Astrocyte (in vitro differentiated cells and primary cell): ENCODE measurements around the gene LRRC43. TPM values are rescaled to one million over a fixed set of nuclear protein-coding genes. Genes with fewer than 3 reads are reported as not detected.
A peak's percentile ranks its signal among the peaks of the same experiment; 100 is the strongest.

ENCODE experiments used
- DNase-seq: peaks from one replicate; pipeline ENCODE4 v3.0.0-alpha.2; 2010; ENCODE audit warnings: low read depth
- FAIRE-seq: peaks from 2 replicates; lab custom pipeline; 2011; peaks lifted over from hg19 to GRCh38; lab: Jason Lieb, UNC
- H2AFZ ChIP-seq: 2 replicates; pipeline ENCODE4 v1.6.0; 2012; ENCODE audit warnings: low read depth, low read length, inconsistent platforms
- H3K27ac ChIP-seq: 2 replicates; pipeline ENCODE4 v1.5.1; 2011; ENCODE audit warnings: low read depth, low read length, inconsistent platforms
- H3K27me3 ChIP-seq: 2 replicates; pipeline ENCODE4 v1.6.0; 2011; ENCODE audit warnings: low read length, inconsistent platforms; ENCODE audit not compliant: insufficient read depth
- H3K36me3 ChIP-seq: 2 replicates; pipeline ENCODE4 v1.5.1; 2011; ENCODE audit warnings: low read length, inconsistent platforms; ENCODE audit not compliant: insufficient read depth
- H3K4me1 ChIP-seq: 2 replicates; pipeline ENCODE4 v1.5.1; 2011; ENCODE audit warnings: low read length, inconsistent platforms; ENCODE audit not compliant: insufficient read depth
- H3K4me2 ChIP-seq: 2 replicates; pipeline ENCODE4 v1.6.0; 2012; ENCODE audit warnings: low read length, inconsistent platforms
- H3K4me3 ChIP-seq: 2 replicates; pipeline ENCODE4 v1.5.1; 2011; ENCODE audit warnings: low read depth, mild to moderate bottlenecking, low read length, inconsistent platforms; ENCODE audit not compliant: insufficient read depth
- H3K79me2 ChIP-seq: 2 replicates; pipeline ENCODE4 v1.6.0; 2012; ENCODE audit warnings: mild to moderate bottlenecking, low read length, inconsistent platforms; ENCODE audit not compliant: insufficient read depth
- H3K9ac ChIP-seq: 2 replicates; pipeline ENCODE4 v1.6.0; 2012; ENCODE audit warnings: mild to moderate bottlenecking, low read length, inconsistent platforms
- H3K9me3 ChIP-seq: 2 replicates; pipeline ENCODE4 v1.5.1; 2012; ENCODE audit warnings: low read depth, mild to moderate bottlenecking, low read length, inconsistent platforms; ENCODE audit not compliant: insufficient read depth
- H4K20me1 ChIP-seq: 2 replicates; pipeline ENCODE4 v1.6.0; 2012; ENCODE audit warnings: low read length, inconsistent platforms; ENCODE audit not compliant: insufficient read depth
- H3K27ac Mint-ChIP-seq: one replicate; pipeline ENCODE4 v1.8.0; 2021; ENCODE audit warnings: mild to moderate bottlenecking, mixed read lengths; ENCODE audit not compliant: unreplicated experiment
- H3K27me3 Mint-ChIP-seq: one replicate; pipeline ENCODE4 v1.8.0; 2021; ENCODE audit warnings: low read depth, mixed read lengths; ENCODE audit not compliant: unreplicated experiment
- H3K36me3 Mint-ChIP-seq: one replicate; pipeline ENCODE4 v1.8.0; 2021; ENCODE audit warnings: low read depth, mixed read lengths; ENCODE audit not compliant: unreplicated experiment
- H3K4me1 Mint-ChIP-seq: one replicate; pipeline ENCODE4 v1.8.0; 2021; ENCODE audit warnings: low read depth, mixed read lengths; ENCODE audit not compliant: unreplicated experiment
- H3K4me3 Mint-ChIP-seq: one replicate; pipeline ENCODE4 v1.8.0; 2021; ENCODE audit warnings: mild to moderate bottlenecking, moderate library complexity, mixed read lengths; ENCODE audit not compliant: unreplicated experiment
- H3K9me3 Mint-ChIP-seq: one replicate; pipeline ENCODE4 v1.8.0; 2021; ENCODE audit warnings: mild to moderate bottlenecking, mixed read lengths; ENCODE audit not compliant: unreplicated experiment
- EZH2 ChIP-seq: IDR thresholded peaks from 2 replicates; pipeline ENCODE4 v1.6.1; 2012; ENCODE audit warnings: mild to moderate bottlenecking, low read length, inconsistent platforms; ENCODE audit not compliant: insufficient read depth
- total RNA-seq: library from RNA; stranded (reverse); gene quantifications from 2 replicates; pipeline ENCODE4 v1.2.1, GENCODE V29; 2021
- TF ChIP-seq, protein P1 (sequence below): IDR thresholded peaks from 2 replicates; pipeline ENCODE4 v1.5.1; 2011; ENCODE audit warnings: low read depth, mild to moderate bottlenecking, inconsistent platforms, low read length, moderate library complexity; ENCODE audit not compliant: insufficient read depth

Gene LRRC43
- total RNA-seq, 1 donor from 2014 or later: 0.73 TPM

GRCh38 chr12:122205053-122205925 is 22.4 kb downstream of the LRRC43 start:
- no peak overlapping the region for H2AFZ ChIP-seq
- peaks cover 6% of the 10 kb centered on the region for H3K4me1 ChIP-seq
- peaks cover 18% of the 10 kb centered on the region for H3K27me3 Mint-ChIP-seq
- peaks cover 10% of the 10 kb centered on the region for H3K36me3 Mint-ChIP-seq
- DNase-seq (no peak), FAIRE-seq (no peak)
- no peaks in the 10 kb centered on the region for H3K4me1 Mint-ChIP-seq
- no peak overlapping the region for H3K27ac ChIP-seq
- no peaks in the 10 kb centered on the region for H3K79me2 ChIP-seq
- H3K27me3 ChIP-seq: peaks cover 20% of the 10 kb centered on the region
- TF ChIP-seq, protein P1, sequence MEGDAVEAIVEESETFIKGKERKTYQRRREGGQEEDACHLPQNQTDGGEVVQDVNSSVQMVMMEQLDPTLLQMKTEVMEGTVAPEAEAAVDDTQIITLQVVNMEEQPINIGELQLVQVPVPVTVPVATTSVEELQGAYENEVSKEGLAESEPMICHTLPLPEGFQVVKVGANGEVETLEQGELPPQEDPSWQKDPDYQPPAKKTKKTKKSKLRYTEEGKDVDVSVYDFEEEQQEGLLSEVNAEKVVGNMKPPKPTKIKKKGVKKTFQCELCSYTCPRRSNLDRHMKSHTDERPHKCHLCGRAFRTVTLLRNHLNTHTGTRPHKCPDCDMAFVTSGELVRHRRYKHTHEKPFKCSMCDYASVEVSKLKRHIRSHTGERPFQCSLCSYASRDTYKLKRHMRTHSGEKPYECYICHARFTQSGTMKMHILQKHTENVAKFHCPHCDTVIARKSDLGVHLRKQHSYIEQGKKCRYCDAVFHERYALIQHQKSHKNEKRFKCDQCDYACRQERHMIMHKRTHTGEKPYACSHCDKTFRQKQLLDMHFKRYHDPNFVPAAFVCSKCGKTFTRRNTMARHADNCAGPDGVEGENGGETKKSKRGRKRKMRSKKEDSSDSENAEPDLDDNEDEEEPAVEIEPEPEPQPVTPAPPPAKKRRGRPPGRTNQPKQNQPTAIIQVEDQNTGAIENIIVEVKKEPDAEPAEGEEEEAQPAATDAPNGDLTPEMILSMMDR: no peak
- no peak for TF ChIP-seq EZH2
- H3K4me3 ChIP-seq: no peak overlapping the region
- peaks cover 2% of the 10 kb centered on the region for H3K9me3 Mint-ChIP-seq
- no peaks in the 10 kb centered on the region for H3K9me3 ChIP-seq
- peak overlapping the region; percentile 78 for H3K4me3 Mint-ChIP-seq
- peaks cover 39% of the 10 kb centered on the region for H4K20me1 ChIP-seq
- no peak overlapping the region for H3K4me2 ChIP-seq
- H3K27ac Mint-ChIP-seq: no peak overlapping the region
- no peak overlapping the region for H3K9ac ChIP-seq
- peaks cover 19% of the 10 kb centered on the region for H3K36me3 ChIP-seq

GRCh38 chr12:122206111-122206881 is 23.4 kb downstream of the LRRC43 start:
- no peak overlapping the region for H3K27ac ChIP-seq
- H3K9me3 ChIP-seq: no peaks in the 10 kb centered on the region
- H3K4me1 ChIP-seq: peaks cover 6% of the 10 kb centered on the region
- Mint-ChIP-seq H3K36me3 (peaks cover 10% of the 10 kb centered on the region), H3K27ac (no peak overlapping the region), H3K27me3 (peaks cover 16% of the 10 kb centered on the region), H3K4me3 (no peak overlapping the region), H3K4me1 (no peaks in the 10 kb centered on the region), H3K9me3 (peaks cover 2% of the 10 kb centered on the region)
- no peak for FAIRE-seq
- peaks cover 39% of the 10 kb centered on the region for H4K20me1 ChIP-seq
- H3K79me2 ChIP-seq: no peaks in the 10 kb centered on the region
- peaks cover 20% of the 10 kb centered on the region for H3K27me3 ChIP-seq
- H3K4me2 ChIP-seq: no peak overlapping the region
- DNase-seq: no peak
- no peak overlapping the region for H2AFZ ChIP-seq
- no peak overlapping the region for H3K9ac ChIP-seq
- H3K4me3 ChIP-seq: no peak overlapping the region
- TF ChIP-seq, protein P1: no peak
- TF ChIP-seq EZH2: no peak
- H3K36me3 ChIP-seq: peaks cover 19% of the 10 kb centered on the region
